Measurements from ENCODE around the gene FRY. TPM values are rescaled to one million over a fixed set of nuclear protein-coding genes. Genes with fewer than 3 reads are reported as not detected.
"Not testable (repeated sequence)": the region's sequence is repeated elsewhere in the genome, so short reads cannot be mapped to it uniquely, and the experiment has no call there.

FRY gene
- 49.9 TPM for polyA plus RNA-seq (ENCODE audit: insufficient read length)
- long read RNA-seq, donor 1, partial matches to known transcripts: 0 of 1 reads
- long read RNA-seq, donor 1, other reads (novel, unspliced or antisense): 0 of 1 reads
- long read RNA-seq, donor 2, partial matches to known transcripts: 0 of 3 reads
- long read RNA-seq, donor 2, other reads (novel, unspliced or antisense): 0 of 3 reads
- long read RNA-seq, donor 3, partial matches to known transcripts: 14 of 14 reads
- long read RNA-seq, donor 3, other reads (novel, unspliced or antisense): 0 of 14 reads
- long read RNA-seq, donor 4: 0 reads
- long read RNA-seq, donor 5: 0 reads
- long read RNA-seq, donor 6: 0 reads
- long read RNA-seq, donor 7, partial matches to known transcripts: 0 of 2 reads
- long read RNA-seq, donor 7, other reads (novel, unspliced or antisense): 0 of 2 reads
- long read RNA-seq, donor 8, partial matches to known transcripts: 12 of 12 reads
- long read RNA-seq, donor 8, other reads (novel, unspliced or antisense): 0 of 12 reads

DNA sequence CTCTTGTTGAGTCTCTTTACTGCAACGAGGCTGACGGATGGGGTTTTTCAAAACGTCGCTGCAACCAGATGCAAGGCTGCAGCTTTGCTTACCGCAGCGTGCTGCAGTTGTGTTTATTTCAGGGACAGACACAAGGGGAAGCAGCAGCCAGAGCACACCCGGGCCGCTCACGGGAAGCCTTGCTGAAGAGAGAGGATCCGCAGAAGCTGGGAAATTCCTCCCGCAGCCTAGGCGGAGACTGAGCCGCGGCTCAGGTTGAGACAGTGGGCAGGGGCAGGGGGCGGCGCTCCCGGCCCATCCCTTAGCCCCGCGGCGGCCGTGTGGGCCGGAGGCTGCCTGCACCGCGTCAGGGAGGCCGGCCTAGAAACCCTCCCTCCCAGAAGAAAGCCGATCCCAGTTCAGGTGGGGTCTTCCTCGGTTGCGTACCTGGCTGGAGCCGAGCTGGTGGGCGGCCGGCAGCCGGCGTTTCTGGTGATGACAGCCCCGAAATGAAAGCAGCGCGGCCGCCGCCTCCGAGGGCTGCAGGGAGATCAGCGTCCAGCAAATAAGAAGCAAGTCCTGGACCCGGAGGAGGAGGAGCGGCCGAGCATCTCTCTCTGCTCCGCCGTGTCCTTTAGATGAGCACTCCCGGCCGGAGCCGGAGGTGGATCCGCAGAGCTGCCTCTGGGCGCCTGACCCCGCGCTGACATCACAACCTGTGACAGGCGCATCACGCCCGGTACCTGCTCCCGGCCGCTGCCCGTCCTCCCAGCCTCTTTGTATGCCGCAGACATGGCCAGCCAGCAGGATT, at the start of gene FRY:
FRY (plus strand) TSS at position 750 of the 790 bp plus-strand sequence; CDS start at position 772, 22 bp downstream.
- peak; percentile 65 for DNase-seq

DNA sequence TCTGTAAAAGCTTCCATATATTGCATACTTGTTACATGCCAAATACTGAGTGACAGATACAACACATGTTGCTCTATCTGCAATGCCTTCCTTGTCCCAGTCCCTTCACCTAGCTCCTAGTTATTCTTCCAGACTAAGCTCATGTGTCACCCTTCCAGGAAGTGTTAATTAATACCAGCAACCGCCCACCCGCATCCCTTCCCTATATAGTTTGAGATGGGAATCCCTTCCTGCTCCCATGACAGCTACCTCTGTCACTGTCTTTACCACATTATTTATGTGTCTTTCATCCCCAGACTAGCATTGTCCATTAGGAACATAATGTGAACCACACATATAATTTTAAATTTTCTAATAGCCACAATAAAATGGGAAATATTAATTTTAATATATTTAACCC, 49.5 kb upstream of the FRY start:
- DNase-seq: no peak

DNA sequence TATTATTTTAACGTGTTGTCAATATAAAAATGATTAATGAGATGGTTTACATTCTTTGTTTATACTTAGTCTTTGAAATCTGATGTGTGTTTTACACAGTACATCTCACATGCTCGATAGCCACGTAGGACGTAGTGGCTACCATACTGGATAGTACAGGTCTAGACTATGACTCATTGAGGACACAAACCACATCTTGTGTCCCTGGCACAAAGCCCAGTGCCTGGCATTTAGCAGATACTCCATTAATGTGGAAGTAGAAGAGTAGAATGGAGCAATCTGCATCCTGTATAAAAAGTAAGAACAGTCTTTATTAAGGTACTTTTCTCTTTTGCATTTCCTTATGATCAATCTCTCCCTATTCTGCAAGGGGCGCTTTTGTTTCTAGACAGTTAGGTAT, 49.0 kb upstream of the FRY start:
- DNase-seq: no peak

DNA sequence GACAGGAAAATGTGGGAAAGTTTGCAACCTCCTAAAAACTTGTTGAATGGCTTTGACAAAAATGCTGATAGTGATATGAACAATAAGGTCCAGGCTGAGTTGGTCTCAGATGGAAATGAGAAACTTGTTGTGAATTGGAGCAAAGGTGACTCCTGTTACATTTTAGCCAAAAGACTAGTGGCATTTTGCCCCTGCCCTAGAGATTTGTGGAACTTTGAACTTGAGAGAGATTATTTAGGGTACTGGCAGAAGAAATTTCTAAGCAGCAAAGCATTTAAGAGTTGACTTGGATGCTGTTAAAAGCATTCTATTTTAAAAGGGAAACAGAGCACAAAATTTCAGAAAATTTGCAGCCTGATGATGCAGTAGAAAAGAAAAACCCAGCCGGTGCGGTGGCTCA, 47.9 kb upstream of the FRY start:
- not testable (repeated sequence) for DNase-seq

DNA sequence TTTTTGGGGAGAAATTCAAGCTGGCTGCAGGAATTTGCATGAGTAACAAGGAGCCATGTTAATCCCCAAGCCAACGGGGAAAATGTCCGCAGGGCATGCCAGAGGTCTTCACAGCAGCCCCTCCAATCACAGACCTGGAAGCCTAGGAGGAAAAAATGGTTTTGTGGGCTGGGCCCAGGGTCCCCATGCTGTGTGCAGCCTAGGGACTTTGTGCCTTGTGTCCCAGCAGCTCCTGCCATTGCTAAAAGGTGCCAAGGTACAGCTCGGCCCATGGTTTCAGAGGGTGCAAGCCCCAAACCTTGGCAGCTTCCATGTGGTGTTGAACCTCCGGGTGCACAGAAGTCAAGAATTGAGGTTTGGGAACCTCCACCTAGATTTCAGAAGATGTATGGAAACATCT, 47.2 kb upstream of the FRY start:
- DNase-seq: not testable (repeated sequence)

DNA sequence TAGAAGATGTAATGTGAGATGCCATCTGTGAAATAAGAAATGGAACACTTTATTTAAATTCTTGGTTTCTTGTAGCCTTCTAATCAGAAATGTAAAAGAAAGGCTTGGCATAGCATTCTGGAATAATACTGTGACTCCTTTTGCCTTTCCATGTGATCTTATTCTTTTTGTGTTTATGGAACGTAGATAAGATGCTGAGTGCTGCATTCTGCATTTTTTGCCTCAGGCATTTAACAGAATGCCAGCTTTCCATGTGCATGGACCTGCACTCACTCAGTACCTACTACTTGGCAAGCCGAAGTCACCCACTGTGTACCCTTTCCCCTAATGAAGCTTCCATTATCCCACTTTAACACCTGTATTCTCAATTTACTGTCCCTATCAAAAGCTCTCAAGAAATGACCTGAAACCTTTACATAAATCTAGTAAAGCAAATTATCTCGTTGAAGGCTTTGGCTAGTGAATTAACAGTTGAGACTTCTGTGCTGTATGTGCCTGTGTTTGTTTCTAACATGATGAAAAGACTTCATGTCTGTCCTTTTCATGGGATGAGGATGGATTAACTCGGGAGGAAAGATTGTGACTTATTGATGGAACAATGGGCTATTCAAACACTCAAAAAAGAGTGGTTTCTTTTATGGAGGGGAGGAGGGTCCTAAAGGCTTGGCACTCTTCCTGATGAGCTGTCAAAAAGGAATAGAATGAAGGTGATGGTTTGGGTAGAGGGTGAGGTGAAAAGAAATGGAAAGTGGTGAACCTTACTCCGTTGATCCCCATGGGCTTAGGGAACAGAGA, 44.7 kb upstream of the FRY start:
- DNase-seq: no peak

DNA sequence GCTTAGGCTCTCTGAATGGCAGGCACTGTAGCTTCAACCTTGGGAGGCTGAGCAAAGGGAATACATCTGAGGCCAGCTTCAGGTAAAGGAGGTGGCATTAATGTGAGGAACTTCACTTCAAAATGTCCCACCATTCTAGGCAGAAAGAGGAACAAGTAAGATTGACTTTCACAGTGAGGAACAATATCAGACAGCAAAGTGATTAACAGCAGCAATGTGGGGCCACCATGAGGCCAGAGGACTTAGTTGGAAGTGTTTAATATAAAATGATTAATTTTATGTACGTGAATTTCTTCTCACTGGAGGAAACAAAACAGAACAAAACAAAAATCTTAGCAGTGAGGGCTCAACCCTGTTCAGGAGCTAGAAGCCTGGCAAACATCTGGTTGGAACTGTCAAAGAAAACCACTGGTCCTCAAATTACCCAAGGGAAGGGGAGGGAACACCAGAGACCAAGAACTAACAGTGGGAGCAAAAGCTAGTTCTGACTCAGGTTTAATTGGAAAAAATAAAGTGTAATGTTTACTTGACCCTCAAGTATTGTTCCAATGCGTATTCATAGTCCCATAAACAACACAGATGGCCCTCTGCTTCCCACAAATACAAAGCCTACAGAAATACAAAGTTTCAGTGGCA, 43.9 kb upstream of the FRY start:
- DNase-seq: no peak

DNA sequence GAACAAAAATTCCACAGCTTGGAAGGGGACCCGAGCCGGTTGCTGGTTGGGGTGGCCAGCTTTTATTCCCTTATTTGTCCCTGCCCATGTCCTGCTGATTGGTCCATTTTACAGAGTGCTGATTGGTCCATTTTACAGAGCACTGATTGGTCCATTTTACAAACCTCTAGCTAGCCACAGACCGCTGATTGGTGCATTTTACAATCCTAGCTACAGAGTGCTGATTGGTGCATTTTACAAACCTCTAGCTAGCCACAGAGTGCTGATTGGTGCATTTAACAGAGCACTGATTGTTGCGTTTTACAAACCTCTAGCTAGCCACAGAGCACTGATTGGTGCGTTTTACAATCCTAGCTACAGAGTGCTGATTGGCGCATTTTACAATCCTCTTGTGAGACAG, 37.2 kb upstream of the FRY start:
- DNase-seq: not testable (repeated sequence)

DNA sequence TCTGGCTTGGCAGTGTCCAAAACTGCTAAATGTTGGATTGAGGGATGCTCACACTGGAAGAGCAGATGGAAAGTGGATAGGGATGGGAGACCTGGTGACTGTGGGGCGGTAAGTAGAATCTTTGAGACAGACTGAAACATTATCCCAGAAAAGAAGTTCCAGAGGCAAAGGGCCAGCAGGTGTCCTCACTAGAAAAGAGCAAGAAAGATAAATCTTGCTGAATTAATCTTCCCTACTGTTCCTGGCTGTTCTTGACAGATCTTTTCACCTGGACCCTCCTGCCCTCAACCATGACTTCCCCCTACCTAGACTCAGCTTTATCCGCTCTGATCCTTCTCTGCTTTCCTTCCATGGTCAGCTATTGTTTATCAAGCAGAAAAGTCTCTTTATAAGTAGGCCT, 35.0 kb upstream of the FRY start:
- no peak for DNase-seq

DNA sequence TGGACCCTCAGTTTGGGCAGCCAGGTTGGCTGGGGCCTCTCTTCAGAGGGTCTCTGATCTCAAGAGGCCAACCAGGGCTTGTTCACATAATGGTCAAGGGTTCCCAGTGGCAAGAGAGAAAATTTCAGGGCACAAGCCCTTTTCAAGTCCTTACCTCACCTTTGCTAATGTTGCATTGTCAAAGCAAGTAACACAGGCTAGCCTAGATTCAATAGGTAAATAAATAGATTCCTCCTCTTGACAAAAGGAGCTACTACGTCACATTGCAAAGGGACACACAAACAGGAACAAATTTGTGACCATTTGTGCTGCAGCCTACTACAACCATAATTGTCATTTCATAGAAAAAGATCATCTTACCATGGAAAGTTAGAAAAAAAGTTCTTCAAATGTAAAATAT, 33.9 kb upstream of the FRY start:
- DNase-seq: no peak

DNA sequence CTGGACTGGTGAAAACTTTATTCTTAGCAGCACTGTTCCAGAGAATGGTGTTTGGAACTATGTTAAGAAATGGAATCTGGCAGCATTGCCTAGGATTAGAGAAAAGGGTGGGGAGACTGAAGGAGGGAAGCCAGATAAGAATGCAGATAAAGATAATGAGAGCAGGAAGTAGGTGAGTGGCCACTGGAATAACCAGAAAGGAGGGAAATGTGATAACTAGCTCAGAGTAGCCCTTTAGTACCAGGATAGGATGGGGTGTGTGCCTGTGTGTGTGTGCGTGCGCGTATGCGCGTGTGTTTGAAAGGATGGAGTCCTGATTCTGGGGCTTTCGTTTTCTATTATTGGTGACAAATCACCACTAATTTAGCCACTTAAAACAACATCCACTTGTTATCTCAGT, 33.4 kb upstream of the FRY start:
- no peak for DNase-seq

DNA sequence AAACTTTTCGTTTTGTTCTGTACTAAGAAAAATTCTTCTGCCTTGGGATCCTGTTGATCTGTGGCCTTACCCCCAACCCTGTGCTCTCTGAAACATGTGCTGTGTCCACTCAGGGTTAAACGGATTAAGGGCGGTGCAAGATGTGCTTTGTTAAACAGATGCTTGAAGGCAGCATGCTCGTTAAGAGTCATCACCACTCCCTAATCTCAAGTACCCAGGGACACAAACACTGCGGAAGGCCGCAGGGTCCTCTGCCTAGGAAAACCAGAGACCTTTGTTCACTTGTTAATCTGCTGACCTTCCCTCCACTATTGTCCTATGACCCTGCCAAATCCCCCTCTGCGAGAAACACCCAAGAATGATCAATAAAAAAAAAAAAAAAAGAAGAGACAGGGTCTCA, 30.8 kb upstream of the FRY start:
- not testable (repeated sequence) for DNase-seq

DNA sequence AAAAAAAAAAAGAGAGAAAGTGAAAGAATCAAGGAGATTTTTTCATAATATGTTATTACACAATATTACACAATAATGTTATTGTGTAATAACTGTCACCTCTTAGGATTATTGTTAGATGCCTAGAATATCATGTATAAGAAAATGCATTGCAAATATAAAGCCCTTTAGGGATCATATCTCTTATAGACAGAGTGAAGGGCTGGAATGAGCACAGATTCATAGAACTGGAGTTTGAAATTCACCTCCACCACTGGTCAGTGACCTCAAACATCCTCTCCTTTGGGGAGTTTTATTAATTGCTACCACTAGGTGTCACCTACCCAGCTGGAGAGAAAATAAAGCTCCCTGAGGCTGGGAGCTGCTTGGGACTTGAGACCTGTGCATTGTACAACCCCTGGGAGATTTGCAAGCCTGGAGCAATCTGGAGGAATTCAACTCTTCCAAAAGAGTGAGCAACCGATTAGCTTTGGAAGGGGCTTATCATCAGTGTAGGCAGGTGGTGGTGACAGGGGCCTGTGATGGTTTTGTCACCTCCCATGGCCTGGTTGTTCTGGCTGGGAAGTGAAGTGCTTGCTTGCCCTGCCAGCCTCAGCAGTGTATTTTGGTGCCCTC, 30.3 kb upstream of the FRY start:
- DNase-seq: no peak

DNA sequence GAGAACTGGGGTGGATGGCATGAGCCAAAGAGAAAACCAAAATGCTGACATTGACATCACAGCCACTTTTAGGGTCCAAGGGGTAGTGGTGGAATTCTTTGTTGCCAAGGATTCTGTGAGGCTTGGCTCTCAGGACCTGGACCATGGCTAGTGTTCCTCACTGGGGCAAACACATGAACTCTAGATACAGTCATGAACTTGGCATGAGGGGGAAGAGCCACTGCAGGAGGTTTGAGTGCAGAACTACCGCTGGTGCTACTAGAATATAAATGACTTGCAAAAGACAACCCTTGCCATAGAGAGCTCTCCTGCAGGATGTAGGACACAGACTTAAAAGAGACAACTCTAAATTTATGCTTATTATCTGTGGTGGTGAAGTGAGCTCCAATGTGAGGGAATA, 29.8 kb upstream of the FRY start:
- no peak for DNase-seq

DNA sequence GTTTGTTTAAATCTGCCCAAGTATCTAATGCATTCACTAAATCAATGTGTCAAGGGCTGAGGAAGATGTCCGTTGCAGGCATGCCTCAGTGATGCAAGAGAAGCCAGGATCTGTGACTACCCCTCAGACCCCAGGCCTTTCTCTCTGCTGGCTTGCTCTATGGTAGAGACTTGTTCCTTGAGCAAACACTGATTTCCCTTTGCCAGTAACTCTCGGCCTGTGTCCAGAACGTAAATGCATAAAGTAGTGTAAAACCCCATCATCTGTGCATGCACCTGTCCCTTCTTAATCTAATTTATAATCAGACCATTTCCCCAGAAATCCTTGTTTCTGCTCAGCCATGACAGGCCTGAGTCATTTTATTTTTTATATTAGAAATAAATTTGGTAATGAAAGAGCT, 28.7 kb upstream of the FRY start:
- DNase-seq: no peak

DNA sequence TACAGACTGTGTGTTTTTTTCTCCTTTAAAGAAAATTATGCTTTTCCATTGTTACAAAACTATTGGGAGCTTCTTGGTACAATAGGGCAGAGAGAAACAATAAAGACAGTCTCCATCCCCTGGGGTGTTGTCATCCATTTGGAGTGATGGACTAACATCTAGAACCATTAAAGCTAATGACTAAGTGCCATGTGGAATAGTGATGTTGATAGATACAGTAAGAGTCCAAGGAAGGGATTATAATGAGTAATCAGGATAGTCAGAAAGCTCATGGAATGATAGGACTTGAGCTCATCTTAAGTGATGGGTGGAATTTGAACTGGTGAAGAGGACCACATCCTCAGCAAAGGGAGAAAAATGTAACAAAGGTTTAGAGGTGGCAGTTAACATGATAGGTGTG, 24.1 kb upstream of the FRY start:
- DNase-seq: no peak

DNA sequence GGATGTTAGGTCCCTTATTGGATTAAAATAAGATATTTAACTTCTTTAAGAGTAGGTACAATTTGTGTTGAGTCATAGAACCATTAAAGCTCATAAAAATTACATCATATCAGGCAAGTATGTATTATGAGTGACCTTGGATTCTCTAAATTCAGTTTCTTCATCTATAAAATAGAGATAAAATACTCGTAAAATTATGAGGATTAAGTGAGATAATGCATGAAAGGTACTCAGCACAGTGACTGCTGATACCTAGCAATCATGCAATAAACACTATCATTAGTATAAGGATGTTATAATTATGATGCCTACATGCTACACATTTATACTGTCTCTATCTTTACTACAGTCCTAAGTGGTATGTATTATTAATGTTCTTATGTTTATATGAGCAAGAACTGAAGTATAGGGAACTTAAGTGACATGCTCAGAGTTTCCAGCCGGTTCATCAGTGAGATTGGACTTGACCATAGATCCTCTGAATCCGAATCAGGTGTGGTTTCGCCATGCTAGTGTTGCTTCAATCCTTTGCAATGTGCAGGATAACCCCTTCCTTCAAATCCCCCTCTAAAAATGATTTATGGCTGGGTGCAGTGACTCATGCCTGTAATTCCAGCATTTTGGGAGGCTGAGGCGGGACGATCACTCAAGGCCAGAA, 22.9 kb upstream of the FRY start:
- no peak for DNase-seq

DNA sequence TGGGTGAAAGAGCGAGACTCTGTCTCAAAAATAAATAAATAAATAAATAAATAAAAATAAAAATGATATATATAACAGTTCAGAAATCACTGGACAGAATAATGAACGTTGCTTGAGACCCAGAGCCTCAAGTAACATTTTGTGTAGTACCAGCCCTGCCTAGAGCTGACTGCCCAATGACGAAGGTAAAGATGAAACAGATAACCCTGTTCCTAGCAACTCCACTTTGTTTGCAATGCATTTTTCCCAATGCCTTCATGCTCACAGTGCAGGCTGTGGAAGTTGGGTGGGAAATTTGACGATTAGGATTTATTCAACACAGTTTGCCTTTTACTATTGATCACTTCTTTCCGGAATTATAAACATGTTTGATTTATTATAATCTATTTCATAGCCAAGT, 22.2 kb upstream of the FRY start:
- no peak for DNase-seq

DNA sequence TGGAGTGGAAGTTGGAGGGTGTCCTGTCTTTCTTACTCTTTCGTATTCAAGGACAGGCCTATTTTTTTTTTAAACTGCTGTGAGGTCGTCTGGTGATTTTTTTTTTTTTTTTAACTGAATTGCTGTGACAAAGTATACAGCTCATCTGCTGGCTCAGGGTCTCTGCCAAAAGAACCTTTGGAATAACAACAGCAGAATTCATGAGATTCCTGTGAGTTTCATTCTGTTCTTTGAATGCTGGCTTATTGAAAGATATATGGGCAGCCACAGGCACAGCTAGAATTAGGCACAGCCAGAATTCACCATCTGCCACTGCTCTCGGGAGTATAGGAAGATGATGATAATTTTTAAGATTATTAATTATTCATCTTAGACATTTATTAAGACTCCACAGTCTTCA, 21.4 kb upstream of the FRY start:
- no peak for DNase-seq

DNA sequence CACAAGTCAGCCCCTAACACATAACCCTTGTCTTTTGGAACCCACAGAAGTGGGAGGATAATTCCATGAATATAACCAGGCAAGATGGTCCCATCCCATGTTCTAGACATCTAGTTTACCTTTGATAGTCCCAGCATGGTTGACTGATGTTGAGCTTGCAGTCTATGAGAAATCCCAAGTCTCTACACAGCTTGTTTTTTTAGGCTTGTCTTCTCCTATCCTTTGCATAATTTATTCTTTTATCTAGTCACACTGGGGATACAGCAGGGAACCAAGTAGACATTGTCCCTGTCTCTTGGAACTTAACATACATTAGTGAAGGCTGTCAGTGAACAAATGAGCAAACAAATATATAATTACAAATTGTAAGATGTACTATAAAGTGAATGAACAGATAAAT, 19.6 kb upstream of the FRY start:
- DNase-seq: no peak

DNA sequence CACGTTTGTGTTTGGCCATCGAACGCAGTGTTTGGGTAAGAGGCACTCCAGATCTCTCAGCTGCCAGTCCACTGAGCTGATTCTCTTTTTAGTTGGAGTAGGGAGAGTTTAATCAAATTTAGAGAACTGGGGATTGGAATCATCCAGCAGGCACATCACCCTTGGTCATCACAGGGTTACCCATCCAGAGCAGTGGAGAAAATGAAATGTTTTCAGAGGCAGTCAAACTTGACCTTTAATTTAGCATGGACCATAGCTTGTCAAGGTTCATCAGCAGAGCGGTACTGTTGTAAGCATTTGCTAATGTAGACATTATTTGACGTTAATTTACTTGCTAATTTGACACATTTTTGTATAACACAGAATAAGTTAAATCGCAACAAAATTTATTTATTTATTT, 18.4 kb upstream of the FRY start:
- no peak for DNase-seq
